ENCODE measurements around the gene PPP2R2D. TPM values are rescaled to one million over a fixed set of nuclear protein-coding genes. Genes with fewer than 3 reads are reported as not detected.
"Not testable (repeated sequence)": the region's sequence is repeated elsewhere in the genome, so short reads cannot be mapped to it uniquely, and the experiment has no call there.

The PPP2R2D gene
- total and polyA plus RNA-seq, 9 donors, result 25.2 to 33.2 (median 28.4) TPM

GRCh38 chr10:131907679-131908078, 6.9 kb downstream of the PPP2R2D start:
- Histone ChIP-seq H3K4me1 (ENCODE audit: control insufficient read depth, insufficient read depth, low read length) (peaks cover 6% of the 10 kb centered on the region), H3K9me3 (replicated peaks; ENCODE audit: control insufficient read depth, low read depth, low read length) (peaks cover 2% of the 10 kb centered on the region), H3K36me3 (ENCODE audit: control insufficient read depth, insufficient read depth, low read length) (peaks cover 20% of the 10 kb centered on the region), H3K27ac (ENCODE audit: low read length) (no peak overlapping the region), H3K27me3 (ENCODE audit: control insufficient read depth, insufficient read depth, low read length) (no peaks in the 10 kb centered on the region), H3K4me3 (ENCODE audit: low read length) (no peak overlapping the region)
- no peak for DNase-seq
- WGBS (ENCODE audit: insufficient coverage), result 100% methylated on average over 1 of the region's 8 CpGs

- Histone ChIP-seq H3K4me1 (ENCODE audit: control insufficient read depth, insufficient read depth, low read length) (peaks cover 4% of the 10 kb centered on the region), H3K27ac (ENCODE audit: low read length) (no peak overlapping the region), H3K36me3 (ENCODE audit: control insufficient read depth, insufficient read depth, low read length) (peaks cover 20% of the 10 kb centered on the region), H3K4me3 (ENCODE audit: low read length) (no peak overlapping the region), H3K27me3 (ENCODE audit: control insufficient read depth, insufficient read depth, low read length) (no peaks in the 10 kb centered on the region), H3K9me3 (replicated peaks; ENCODE audit: control insufficient read depth, low read depth, low read length) (peaks cover 2% of the 10 kb centered on the region)
- 55% methylated on average over 1 of the region's 5 CpGs for WGBS (ENCODE audit: insufficient coverage)
- DNase-seq, result no peak
Measured at GRCh38 chr10:131908151-131908550, 7.3 kb downstream of the PPP2R2D start.

- 69% methylated on average over 6 of the region's 8 CpGs for WGBS (ENCODE audit: insufficient coverage)
- Histone ChIP-seq H3K27ac (ENCODE audit: low read length) (no peak overlapping the region), H3K4me3 (ENCODE audit: low read length) (no peak overlapping the region), H3K4me1 (ENCODE audit: control insufficient read depth, insufficient read depth, low read length) (peaks cover 4% of the 10 kb centered on the region), H3K27me3 (ENCODE audit: control insufficient read depth, insufficient read depth, low read length) (no peaks in the 10 kb centered on the region), H3K9me3 (replicated peaks; ENCODE audit: control insufficient read depth, low read depth, low read length) (peaks cover 2% of the 10 kb centered on the region), H3K36me3 (ENCODE audit: control insufficient read depth, insufficient read depth, low read length) (peaks cover 23% of the 10 kb centered on the region)
- no peak for DNase-seq
Measured at GRCh38 chr10:131909014-131909808, 8.4 kb downstream of the PPP2R2D start.

GRCh38 chr10:131909929-131910328, 9.1 kb downstream of the PPP2R2D start:
- Histone ChIP-seq H3K27me3 (ENCODE audit: control insufficient read depth, insufficient read depth, low read length) (no peaks in the 10 kb centered on the region), H3K4me3 (ENCODE audit: low read length) (no peak overlapping the region), H3K9me3 (replicated peaks; ENCODE audit: control insufficient read depth, low read depth, low read length) (peaks cover 2% of the 10 kb centered on the region), H3K27ac (ENCODE audit: low read length) (no peak overlapping the region), H3K4me1 (ENCODE audit: control insufficient read depth, insufficient read depth, low read length) (peaks cover 4% of the 10 kb centered on the region), H3K36me3 (ENCODE audit: control insufficient read depth, insufficient read depth, low read length) (peaks cover 23% of the 10 kb centered on the region)
- DNase-seq, result no peak
- 76% methylated on average over 10 of the region's 11 CpGs for WGBS (ENCODE audit: insufficient coverage)

- 60% methylated on average over 9 of the region's 15 CpGs for WGBS (ENCODE audit: insufficient coverage)
- Histone ChIP-seq H3K9me3 (replicated peaks; ENCODE audit: control insufficient read depth, low read depth, low read length) (peaks cover 2% of the 10 kb centered on the region), H3K4me1 (ENCODE audit: control insufficient read depth, insufficient read depth, low read length) (peaks cover 4% of the 10 kb centered on the region), H3K4me3 (ENCODE audit: low read length) (no peak overlapping the region), H3K36me3 (ENCODE audit: control insufficient read depth, insufficient read depth, low read length) (peaks cover 23% of the 10 kb centered on the region), H3K27me3 (ENCODE audit: control insufficient read depth, insufficient read depth, low read length) (no peaks in the 10 kb centered on the region), H3K27ac (ENCODE audit: low read length) (no peak overlapping the region)
- no peak for DNase-seq
Measured at GRCh38 chr10:131910663-131911314, 10.0 kb downstream of the PPP2R2D start.

- 26% methylated on average over 6 of the region's 9 CpGs for WGBS (ENCODE audit: insufficient coverage)
- no peak overlapping the region for H3K4me3 ChIP-seq (ENCODE audit: low read length)
- DNase-seq, result no peak
Measured at GRCh38 chr10:131911451-131911850, 10.6 kb downstream of the PPP2R2D start.

GRCh38 chr10:131912620-131913019, 11.8 kb downstream of the PPP2R2D start:
- H3K4me1 ChIP-seq (ENCODE audit: control insufficient read depth, insufficient read depth, low read length), result peaks cover 4% of the 10 kb centered on the region
- peaks cover 23% of the 10 kb centered on the region for H3K36me3 ChIP-seq (ENCODE audit: control insufficient read depth, insufficient read depth, low read length)
- H3K4me3 ChIP-seq (ENCODE audit: low read length), result no peak overlapping the region
- no peaks in the 10 kb centered on the region for H3K27me3 ChIP-seq (ENCODE audit: control insufficient read depth, insufficient read depth, low read length)
- WGBS (ENCODE audit: insufficient coverage), result 100% methylated on average over 2 of the region's 3 CpGs
- DNase-seq, result no peak
- H3K9me3 ChIP-seq (replicated peaks; ENCODE audit: control insufficient read depth, low read depth, low read length), result peaks cover 2% of the 10 kb centered on the region
- H3K27ac ChIP-seq (ENCODE audit: low read length), result no peak overlapping the region

More at GRCh38 chr10:131911451-131911850, 10.6 kb downstream of the PPP2R2D start:
- peaks cover 4% of the 10 kb centered on the region for H3K4me1 ChIP-seq (ENCODE audit: control insufficient read depth, insufficient read depth, low read length)
- peaks cover 23% of the 10 kb centered on the region for H3K36me3 ChIP-seq (ENCODE audit: control insufficient read depth, insufficient read depth, low read length)
- H3K27ac ChIP-seq (ENCODE audit: low read length), result no peak overlapping the region
- H3K27me3 ChIP-seq (ENCODE audit: control insufficient read depth, insufficient read depth, low read length), result no peaks in the 10 kb centered on the region
- peaks cover 2% of the 10 kb centered on the region for H3K9me3 ChIP-seq (replicated peaks; ENCODE audit: control insufficient read depth, low read depth, low read length)

GRCh38 chr10:131915484-131915883, 14.7 kb downstream of the PPP2R2D start:
- Histone ChIP-seq H3K4me1 (ENCODE audit: control insufficient read depth, insufficient read depth, low read length) (peaks cover 4% of the 10 kb centered on the region), H3K27ac (ENCODE audit: low read length) (no peak overlapping the region), H3K4me3 (ENCODE audit: low read length) (no peak overlapping the region), H3K36me3 (ENCODE audit: control insufficient read depth, insufficient read depth, low read length) (peaks cover 9% of the 10 kb centered on the region), H3K27me3 (ENCODE audit: control insufficient read depth, insufficient read depth, low read length) (no peaks in the 10 kb centered on the region), H3K9me3 (replicated peaks; ENCODE audit: control insufficient read depth, low read depth, low read length) (peaks cover 2% of the 10 kb centered on the region)
- DNase-seq, result no peak
- 71% methylated on average over 5 of the region's 11 CpGs for WGBS (ENCODE audit: insufficient coverage)

GRCh38 chr10:131915990-131916766, 15.4 kb downstream of the PPP2R2D start:
- H3K36me3 ChIP-seq (ENCODE audit: control insufficient read depth, insufficient read depth, low read length), result peaks cover 9% of the 10 kb centered on the region
- no peak for DNase-seq
- 94% methylated on average over 12 of the region's 19 CpGs for WGBS (ENCODE audit: insufficient coverage)
- H3K27ac ChIP-seq (ENCODE audit: low read length), result no peak overlapping the region
- H3K4me1 ChIP-seq (ENCODE audit: control insufficient read depth, insufficient read depth, low read length), result no peaks in the 10 kb centered on the region
- no peaks in the 10 kb centered on the region for H3K27me3 ChIP-seq (ENCODE audit: control insufficient read depth, insufficient read depth, low read length)
- no peak overlapping the region for H3K4me3 ChIP-seq (ENCODE audit: low read length)
- peaks cover 2% of the 10 kb centered on the region for H3K9me3 ChIP-seq (replicated peaks; ENCODE audit: control insufficient read depth, low read depth, low read length)

GRCh38 chr10:131916767-131917160, 16.0 kb downstream of the PPP2R2D start:
- DNase-seq, result not testable (repeated sequence)
- 95% methylated on average over 4 of the region's 11 CpGs for WGBS (ENCODE audit: insufficient coverage)

More at GRCh38 chr10:131916767-131917160, 16.0 kb downstream of the PPP2R2D start:
- H3K27me3 ChIP-seq (ENCODE audit: control insufficient read depth, insufficient read depth, low read length); H3K4me3 ChIP-seq (ENCODE audit: low read length); H3K36me3 ChIP-seq (ENCODE audit: control insufficient read depth, insufficient read depth, low read length); H3K9me3 ChIP-seq (replicated peaks; ENCODE audit: control insufficient read depth, low read depth, low read length); H3K4me1 ChIP-seq (ENCODE audit: control insufficient read depth, insufficient read depth, low read length); H3K27ac ChIP-seq (ENCODE audit: low read length): not testable (repeated sequence)
